Muscle of leg (tissue), 11 donors: ENCODE data around the gene ANKRD33. TPM values are rescaled to one million over a fixed set of nuclear protein-coding genes. Genes with fewer than 3 reads are reported as not detected.

Experiments used
- DNase-seq: peaks from one replicate; pipeline ENCODE4 v3.0.0; 2013
- H3K27ac ChIP-seq: one replicate; pipeline ENCODE4 v1.5.1; 2013; ENCODE audit warnings: mild to moderate bottlenecking, low read length, control low read depth
- H3K27me3 ChIP-seq: one replicate; pipeline ENCODE4 v1.6.1; 2013; ENCODE audit warnings: low read length; ENCODE audit not compliant: control insufficient read depth, insufficient read depth
- H3K36me3 ChIP-seq: one replicate; pipeline ENCODE4 v1.6.1; 2013; ENCODE audit warnings: low read length; ENCODE audit not compliant: control insufficient read depth, insufficient read depth
- H3K4me1 ChIP-seq: one replicate; pipeline ENCODE4 v1.6.1; 2013; ENCODE audit warnings: low read length; ENCODE audit not compliant: control insufficient read depth, insufficient read depth
- H3K4me3 ChIP-seq: one replicate; pipeline ENCODE4 v1.5.1; 2013; ENCODE audit warnings: low read length, control low read depth
- H3K9me3 ChIP-seq: replicated peaks from 2 replicates; pipeline ENCODE4 v1.6.1; 2013; ENCODE audit warnings: low read depth, low read length; ENCODE audit not compliant: control insufficient read depth
- whole genome bisulfite sequencing: methylation state at CpG from one replicate; pipeline ENCODE4 v1.1.5; 2013; ENCODE audit warnings: missing lambda C conversion rate; ENCODE audit not compliant: insufficient coverage; 5-methylcytosine and 5-hydroxymethylcytosine counted together
- polyA plus RNA-seq, 8 donors: library from polyadenylated mRNA; unstranded; fragments of 120-200 nt; gene quantifications; one replicate each; pipeline versions ENCODE4 v1.2.1 to v1.2.3, GENCODE V29; 2013; ENCODE audit warnings: inconsistent platforms in 1 of 8, low replicate concordance in 1 of 8; ENCODE audit not compliant: insufficient read length in 8 of 8, insufficient read depth in 1 of 8
- total RNA-seq: library from RNA; stranded (reverse); fragments of 120-200 nt; gene quantifications from one replicate; pipeline ENCODE4 v1.2.4, GENCODE V29; 2013

The ANKRD33 gene
- total and polyA plus RNA-seq, 9 donors = 0.04 to 0.18 (median 0.09) TPM; not detected in 3

DNA sequence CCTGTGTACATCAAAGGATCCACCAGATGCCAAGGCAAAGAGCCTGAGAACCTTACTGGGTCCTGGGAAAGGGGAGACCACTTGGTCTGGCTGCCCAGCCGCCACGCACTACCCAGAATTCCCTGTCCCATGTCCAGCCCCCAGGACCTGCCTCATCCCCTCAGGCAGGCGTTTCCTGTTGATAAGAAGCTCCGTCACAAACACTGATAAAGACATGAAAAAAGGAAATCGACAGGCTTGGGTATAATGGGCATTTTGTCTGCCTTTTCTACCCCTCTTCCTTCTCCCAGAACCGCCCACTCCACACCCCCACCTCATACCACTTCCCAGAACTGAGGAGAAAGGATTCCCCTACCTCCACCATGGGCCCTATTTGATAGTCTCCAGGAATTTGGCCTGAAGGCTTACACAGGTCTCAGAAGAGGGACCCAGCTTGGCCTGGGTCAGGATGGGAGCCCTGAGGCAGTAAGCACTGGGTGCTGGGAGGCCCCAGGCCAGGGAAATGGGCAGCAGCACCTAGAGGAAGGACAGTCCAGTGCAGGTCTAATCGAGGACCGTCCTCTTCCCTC is 38.2 kb downstream of the ANKRD33 start:
- Histone ChIP-seq H3K4me3 (no peak overlapping the region), H3K9me3 (no peaks in the 10 kb centered on the region), H3K27ac (no peak overlapping the region), H3K4me1 (peaks cover 42% of the 10 kb centered on the region), H3K27me3 (peaks cover 2% of the 10 kb centered on the region), H3K36me3 (no peaks in the 10 kb centered on the region)
- 83% methylated on average over 1 of the region's 8 CpGs for WGBS
- peak; percentile 23 for DNase-seq

DNA sequence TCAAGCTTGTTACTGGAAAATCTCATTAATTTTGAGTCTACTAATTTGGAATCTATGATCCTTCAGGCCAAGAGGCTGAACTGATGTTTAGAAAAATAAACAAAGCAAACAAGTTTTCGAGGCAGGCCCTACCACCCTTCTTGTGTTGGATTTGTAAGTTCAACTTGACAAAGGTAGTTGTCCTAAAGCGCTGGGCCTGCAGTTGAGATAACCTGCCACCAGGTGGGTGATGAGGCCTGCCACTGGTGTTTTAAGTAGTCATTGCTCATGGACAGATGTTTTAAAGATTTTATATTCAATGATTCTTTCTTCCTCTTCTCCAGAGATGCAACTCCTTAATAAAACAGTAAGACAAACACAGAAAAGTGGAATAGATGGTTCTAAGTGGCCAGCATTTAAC is 38.8 kb downstream of the ANKRD33 start:
- no peaks in the 10 kb centered on the region for H3K9me3 ChIP-seq
- H3K4me3 ChIP-seq = no peak overlapping the region
- DNase-seq = no peak
- peaks cover 2% of the 10 kb centered on the region for H3K27me3 ChIP-seq
- H3K4me1 ChIP-seq = peaks cover 36% of the 10 kb centered on the region
- no peak overlapping the region for H3K27ac ChIP-seq
- H3K36me3 ChIP-seq = no peaks in the 10 kb centered on the region
- no CpG with 5 or more reads among the region's 2 CpGs for WGBS

DNA sequence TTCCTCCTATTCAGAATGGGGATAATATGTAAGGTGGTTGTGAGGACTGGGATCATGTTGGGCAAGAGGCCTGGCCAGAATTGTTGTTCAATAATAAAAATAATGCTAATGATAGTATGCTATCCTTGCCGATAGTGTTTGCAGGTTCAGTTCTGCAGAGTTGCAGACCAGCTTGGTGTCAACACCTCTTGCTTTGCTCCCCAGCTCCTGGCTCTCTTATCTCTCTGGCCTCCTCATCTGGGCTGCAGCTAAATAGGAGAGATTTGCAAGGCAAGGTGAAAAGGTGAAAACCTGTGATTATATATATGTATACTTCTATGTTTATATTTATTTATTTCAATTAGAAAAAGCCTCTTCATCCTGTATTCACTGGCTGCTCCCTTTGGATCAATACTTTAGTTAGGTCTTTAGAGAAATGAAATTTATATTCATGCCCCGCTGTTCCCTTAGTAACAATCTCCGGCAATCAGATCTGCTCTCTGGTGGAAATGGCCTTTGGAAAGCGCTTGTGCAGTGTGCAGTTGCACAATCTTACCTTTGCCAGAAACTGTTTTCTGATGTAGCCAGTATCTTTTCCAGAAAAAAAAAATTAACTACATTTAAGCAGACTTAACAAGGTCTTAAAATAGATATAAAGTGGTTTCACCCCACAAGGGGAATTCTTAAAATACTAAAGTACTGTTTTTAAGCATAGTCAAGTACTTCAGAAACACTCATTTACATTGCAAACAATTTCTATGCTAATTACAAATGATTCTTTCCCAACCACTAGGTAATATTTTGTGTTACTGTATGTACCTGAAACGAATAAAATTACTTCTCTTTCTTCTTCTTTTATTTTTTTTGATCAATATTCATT is 44.5 kb downstream of the ANKRD33 start:
- no CpG with 5 or more reads among the region's 5 CpGs for WGBS
- Histone ChIP-seq H3K27me3 (no peaks in the 10 kb centered on the region), H3K36me3 (no peaks in the 10 kb centered on the region), H3K4me1 (no peaks in the 10 kb centered on the region), H3K4me3 (no peak overlapping the region), H3K27ac (no peak overlapping the region), H3K9me3 (no peaks in the 10 kb centered on the region)
- DNase-seq = no peak

DNA sequence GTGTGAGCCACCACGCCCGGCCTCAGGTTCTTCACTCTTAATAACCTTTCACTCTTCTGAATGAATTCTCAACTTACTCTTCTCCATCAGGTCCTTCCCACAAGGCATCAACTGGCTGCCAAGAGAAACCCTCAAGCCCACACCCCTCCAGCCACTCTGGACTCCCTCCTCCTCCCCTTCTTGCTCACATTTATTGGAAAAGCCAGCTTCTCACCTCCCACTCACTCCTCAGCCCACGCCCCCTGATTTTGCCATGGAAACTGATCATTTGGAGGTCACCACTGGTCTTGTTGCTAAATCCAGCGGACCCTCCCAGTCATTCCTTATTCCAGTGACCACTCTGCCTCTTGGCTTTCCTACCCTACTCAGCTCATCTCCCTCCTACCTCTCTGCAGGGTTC is 46.2 kb downstream of the ANKRD33 start:
- Histone ChIP-seq H3K4me3 (no peak overlapping the region), H3K27ac (no peak overlapping the region), H3K9me3 (no peaks in the 10 kb centered on the region), H3K27me3 (no peaks in the 10 kb centered on the region), H3K36me3 (no peaks in the 10 kb centered on the region), H3K4me1 (no peaks in the 10 kb centered on the region)
- DNase-seq = no peak
- WGBS = 93% methylated on average over 4 of the region's 4 CpGs

DNA sequence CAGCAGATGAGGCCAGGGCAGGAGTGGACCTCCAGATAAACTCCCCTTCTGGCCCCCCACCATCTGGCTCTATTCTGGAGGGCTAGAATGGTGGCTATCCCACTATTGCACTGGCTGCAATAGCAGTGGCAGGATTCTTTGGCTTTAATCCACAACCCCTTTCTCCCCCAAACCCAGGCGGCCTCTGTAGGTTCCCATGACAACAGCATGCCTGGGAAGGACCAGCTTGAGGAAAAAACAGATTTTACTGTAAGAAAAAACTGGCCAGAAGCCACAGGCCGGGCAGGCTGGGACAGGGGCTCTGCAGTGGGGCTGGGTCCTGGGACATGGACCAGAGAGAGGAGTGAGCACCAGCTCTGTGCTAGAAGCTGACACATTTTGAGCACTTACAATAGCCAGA is 50.0 kb downstream of the ANKRD33 start:
- no peaks in the 10 kb centered on the region for H3K36me3 ChIP-seq
- H3K27ac ChIP-seq = no peak overlapping the region
- DNase-seq = no peak
- H3K4me1 ChIP-seq = peaks cover 17% of the 10 kb centered on the region
- H3K9me3 ChIP-seq = no peaks in the 10 kb centered on the region
- no peaks in the 10 kb centered on the region for H3K27me3 ChIP-seq
- no peak overlapping the region for H3K4me3 ChIP-seq
- WGBS = no CpG with 5 or more reads among the region's 2 CpGs

DNA sequence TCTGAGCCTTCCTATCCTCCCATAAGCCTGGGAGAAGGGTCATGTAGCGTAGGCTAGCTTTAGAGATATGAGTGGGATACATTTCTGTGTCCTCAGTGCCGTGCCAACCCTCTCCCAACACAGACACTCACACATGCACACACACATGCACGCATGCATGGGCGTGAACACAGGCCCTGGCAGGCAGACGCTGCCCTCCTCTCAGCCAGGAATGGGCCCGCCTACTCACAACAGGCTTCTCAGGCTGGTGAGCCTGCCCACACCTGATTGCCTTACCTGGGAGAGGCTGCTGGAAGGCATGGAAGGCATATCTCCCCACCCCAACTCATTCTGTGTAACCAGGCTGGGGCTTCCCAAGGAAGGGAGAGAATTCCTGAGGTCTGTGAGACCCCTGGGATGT is 50.8 kb downstream of the ANKRD33 start:
- Histone ChIP-seq H3K4me1 (peaks cover 17% of the 10 kb centered on the region), H3K27me3 (no peaks in the 10 kb centered on the region), H3K36me3 (no peaks in the 10 kb centered on the region), H3K9me3 (no peaks in the 10 kb centered on the region), H3K27ac (no peak overlapping the region), H3K4me3 (no peak overlapping the region)
- DNase-seq = no peak
- no CpG with 5 or more reads among the region's 6 CpGs for WGBS

DNA sequence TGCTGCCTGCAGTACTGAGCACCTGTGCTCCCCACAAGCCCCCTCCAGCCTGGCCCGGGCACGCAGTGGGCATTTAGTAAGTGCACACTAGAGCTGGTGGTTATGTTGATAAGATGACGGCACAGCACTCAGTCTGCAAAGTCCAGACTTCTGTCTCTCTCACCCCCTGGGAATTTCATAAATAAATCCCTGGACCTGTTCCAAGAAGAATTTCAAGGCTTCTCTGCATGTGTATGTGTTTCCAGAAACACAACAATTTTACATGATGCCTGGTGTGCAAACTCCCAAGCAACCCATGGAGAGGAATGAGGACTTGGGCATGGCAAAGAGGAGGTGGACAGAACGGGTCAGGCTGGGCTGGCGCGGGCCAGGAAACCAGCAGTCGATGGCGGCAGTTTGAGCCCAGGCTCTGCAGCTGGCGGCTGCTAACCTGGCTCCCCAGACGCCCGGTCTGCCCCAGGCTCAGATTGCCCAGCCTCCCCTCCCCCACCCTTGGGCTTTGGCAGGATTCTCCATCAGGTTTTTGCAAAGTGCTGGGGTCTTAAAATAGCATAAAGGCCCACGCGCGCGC is 53.2 kb downstream of the ANKRD33 start:
- H3K27me3 ChIP-seq = no peaks in the 10 kb centered on the region
- peak overlapping the region; percentile 29 for H3K27ac ChIP-seq
- H3K9me3 ChIP-seq = peaks cover 9% of the 10 kb centered on the region
- peak; percentile 69 for DNase-seq
- H3K36me3 ChIP-seq = no peaks in the 10 kb centered on the region
- peaks cover 17% of the 10 kb centered on the region for H3K4me1 ChIP-seq
- 26% methylated on average over 5 of the region's 15 CpGs for WGBS
- H3K4me3 ChIP-seq = no peak overlapping the region

Other genes with a start within 250 kb of the ANKRD33 start
- gene FIGNL2, start 39.4 kb upstream of the ANKRD33 start, total RNA-seq = 1.2 TPM
- 1 to 10 TPM in 7 of 8 donors, under 1 TPM in 1; 0.90 to 1.7 (median 1.5) TPM for gene FIGNL2, start 39.4 kb upstream of the ANKRD33 start, polyA plus RNA-seq
- gene ACVRL1, start 19.4 kb downstream of the ANKRD33 start, total RNA-seq = 65.0 TPM
- gene ACVRL1, start 19.4 kb downstream of the ANKRD33 start, polyA plus RNA-seq = 10 to 100 TPM; 51.5 to 63.8 (median 54.5) TPM
- gene ACVR1B, start 63.6 kb downstream of the ANKRD33 start, total RNA-seq = 7.7 TPM
- gene ACVR1B, start 63.6 kb downstream of the ANKRD33 start, polyA plus RNA-seq = 10 to 100 TPM; 11.2 to 17.2 (median 15.7) TPM
- gene TAMALIN, start 118.8 kb downstream of the ANKRD33 start, total RNA-seq = 17.1 TPM
- gene TAMALIN, start 118.8 kb downstream of the ANKRD33 start, polyA plus RNA-seq = 10 to 100 TPM; 17.0 to 25.1 (median 19.6) TPM
- 23.7 TPM for gene NR4A1, start 163.3 kb downstream of the ANKRD33 start, total RNA-seq
- 10 to 100 TPM; 12.7 to 71.5 (median 36.7) TPM for gene NR4A1, start 163.3 kb downstream of the ANKRD33 start, polyA plus RNA-seq
- 32.1 TPM for gene ATG101, start 181.9 kb downstream of the ANKRD33 start, total RNA-seq
- gene ATG101, start 181.9 kb downstream of the ANKRD33 start, polyA plus RNA-seq = 10 to 100 TPM; 25.4 to 36.9 (median 28.7) TPM
- 0.13 TPM for gene SMIM41, start 191.6 kb downstream of the ANKRD33 start, total RNA-seq
- under 1 TPM in 6 of 8 donors, not detected in 2; 0.12 to 0.72 (median 0.26) TPM for gene SMIM41, start 191.6 kb downstream of the ANKRD33 start, polyA plus RNA-seq